Measurements from ENCODE around the gene HSF2. TPM values are rescaled to one million over a fixed set of nuclear protein-coding genes. Genes with fewer than 3 reads are reported as not detected.

HSF2 gene
- total and polyA plus RNA-seq, 2 of the 13 experiments (the other 11 are each of a cell fraction or from before 2014, with no cell fraction given): 24.8 to 26.4 TPM

- TF ChIP-seq EP300 (IDR thresholded peaks at IDR 0.05; ENCODE audit: low read depth in 2 of 2, low read length in 2 of 2) (no peak), EP300 (CRISPR knock-in tag; IDR thresholded peaks at IDR 0.05; ENCODE audit: borderline replicate concordance) (no peak), PRPF4 (IDR thresholded peaks at IDR 0.05; ENCODE audit: low read depth, low read length, poor library complexity, severe bottlenecking) (peak; percentile 41), NFE2L2 (IDR thresholded peaks at IDR 0.05; ENCODE audit: low read length) (no peak), ZNF780A (CRISPR knock-in tag; IDR thresholded peaks at IDR 0.05) (peak; percentile 47; the same call in 1 of the 2 replicates), CERS6 (CRISPR knock-in tag; IDR thresholded peaks at IDR 0.05) (0 out of 2 replicates have a peak, but pooled peaks have one; percentile 28), DMTF1 (CRISPR knock-in tag; IDR thresholded peaks at IDR 0.05) (no peak), ZNF18 (CRISPR knock-in tag; IDR thresholded peaks at IDR 0.05; ENCODE audit: insufficient replicate concordance) (no peak), NFIB (CRISPR knock-in tag; IDR thresholded peaks at IDR 0.05; ENCODE audit: borderline replicate concordance) (no peak), ZNF746 (CRISPR knock-in tag; IDR thresholded peaks at IDR 0.05) (no peak), ERF (CRISPR knock-in tag; IDR thresholded peaks at IDR 0.05) (0 out of 2 replicates have a peak, but pooled peaks have one; percentile 59), NFYB (CRISPR knock-in tag; IDR thresholded peaks at IDR 0.05) (peak; percentile 90), MED1 (CRISPR knock-in tag; IDR thresholded peaks at IDR 0.05) (peak; percentile 56), GABPB1 (CRISPR knock-in tag; IDR thresholded peaks at IDR 0.05) (peak; percentile 72; the same call in 1 of the 2 replicates), ZNF530 (CRISPR knock-in tag; IDR thresholded peaks at IDR 0.05; ENCODE audit: low read depth) (no peak), DBP (CRISPR knock-in tag; IDR thresholded peaks at IDR 0.05; ENCODE audit: not compliant biosample characterization) (peak; percentile 44), PRDM10 (CRISPR knock-in tag; IDR thresholded peaks at IDR 0.05; ENCODE audit: low read depth) (peak; percentile 70)
Observed at GRCh38 chr6:122399348-122400120, at the start of gene HSF2 (continued).
